ENCODE measurements around the gene LINC00237.
A peak's percentile ranks its signal among the peaks of the same experiment; 100 is the strongest.

The LINC00237 gene

DNA sequence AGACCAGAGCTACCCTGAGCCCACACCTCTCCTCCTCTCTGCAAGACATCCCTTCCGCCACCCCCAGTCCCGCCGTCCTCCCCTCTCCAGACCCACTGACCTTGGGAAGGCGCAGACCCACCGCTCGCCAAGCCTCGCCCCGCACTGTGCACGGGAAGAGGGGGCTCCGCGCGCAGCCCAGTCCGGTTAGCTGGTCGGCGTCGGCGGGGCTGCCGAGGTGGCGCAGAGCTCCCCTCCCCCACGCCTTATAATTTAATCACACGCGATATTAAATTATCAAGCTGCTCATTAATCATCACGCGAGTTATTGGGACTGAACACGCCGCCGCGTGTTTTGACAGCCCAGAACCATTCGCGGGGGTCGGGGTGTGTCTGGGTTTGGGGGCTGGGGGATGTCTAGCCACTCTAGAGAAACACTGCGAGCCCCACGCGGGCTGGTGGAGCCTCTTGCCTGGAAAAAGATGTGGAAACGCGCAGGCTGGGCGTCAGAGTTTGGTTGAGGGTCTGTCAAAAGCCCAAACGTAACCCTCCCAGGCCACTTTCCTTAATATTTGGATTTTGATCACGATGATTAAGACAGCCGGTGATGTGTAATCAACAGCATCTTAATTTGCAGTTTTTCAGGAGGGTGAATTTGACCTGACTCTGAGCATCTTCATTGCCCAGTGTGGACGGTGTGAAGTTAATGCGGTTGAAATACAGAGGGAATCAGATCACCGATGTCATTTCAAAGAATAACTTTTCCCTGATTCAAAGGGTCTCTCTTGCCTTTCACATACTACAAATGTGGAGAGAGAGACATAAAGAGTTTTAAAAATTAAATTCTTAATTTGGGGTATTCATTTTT is at the start of gene LINC00237:
TSS of gene LINC00237 (minus strand) at position 188 of the 847 bp plus-strand sequence.
- no peak for DNase-seq (ENCODE audit: low spot score)

DNA sequence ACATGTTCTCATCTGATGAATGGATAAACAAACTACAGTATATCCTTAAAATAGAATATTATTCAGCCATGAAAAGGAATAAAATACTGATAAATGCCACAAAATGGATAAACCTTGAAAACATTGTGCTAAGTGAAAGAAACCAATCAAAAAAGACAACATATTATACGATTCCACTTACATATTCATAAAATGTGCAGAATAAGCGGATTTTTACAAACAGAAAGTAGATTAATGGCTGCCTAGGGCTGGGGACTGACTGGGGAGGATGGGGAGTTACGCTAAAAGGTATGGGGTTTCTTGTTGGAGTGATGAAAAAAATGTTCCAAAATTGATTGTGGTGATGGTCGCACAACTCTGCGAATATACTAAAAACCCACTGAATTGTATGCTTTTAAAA is 49.1 kb upstream of the LINC00237 start:
- DNase-seq (ENCODE audit: low spot score), result no peak

GRCh38 chr20:21154692-21155091 is 48.5 kb upstream of the LINC00237 start:
- no peak for DNase-seq (ENCODE audit: low spot score)

- no peak for DNase-seq (ENCODE audit: low spot score)
Observed at GRCh38 chr20:21151791-21152190, 45.6 kb upstream of the LINC00237 start.

DNA sequence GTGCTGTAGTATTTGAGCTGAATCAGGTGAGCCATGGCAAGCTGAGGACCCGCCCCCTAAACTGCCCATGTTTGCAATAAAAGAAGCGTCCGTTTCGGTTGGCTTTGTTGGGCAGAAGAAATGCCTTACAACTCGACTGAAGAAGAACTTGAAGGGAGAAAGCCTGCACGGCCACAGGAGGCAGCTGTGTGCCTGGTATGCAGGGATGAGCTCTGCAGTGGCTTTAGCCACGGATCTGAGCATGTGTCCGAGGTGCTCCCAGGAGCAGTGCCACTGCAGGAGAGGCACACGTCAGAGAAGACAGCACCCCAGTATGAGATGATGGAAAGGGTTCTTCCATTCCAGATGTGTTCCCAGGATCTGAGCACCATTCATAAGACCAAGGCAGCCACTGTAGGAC is 43.2 kb upstream of the LINC00237 start:
- no peak for DNase-seq (ENCODE audit: low spot score)

GRCh38 chr20:21147593-21147992 is 41.4 kb upstream of the LINC00237 start:
- DNase-seq (ENCODE audit: low spot score), result no peak

DNA sequence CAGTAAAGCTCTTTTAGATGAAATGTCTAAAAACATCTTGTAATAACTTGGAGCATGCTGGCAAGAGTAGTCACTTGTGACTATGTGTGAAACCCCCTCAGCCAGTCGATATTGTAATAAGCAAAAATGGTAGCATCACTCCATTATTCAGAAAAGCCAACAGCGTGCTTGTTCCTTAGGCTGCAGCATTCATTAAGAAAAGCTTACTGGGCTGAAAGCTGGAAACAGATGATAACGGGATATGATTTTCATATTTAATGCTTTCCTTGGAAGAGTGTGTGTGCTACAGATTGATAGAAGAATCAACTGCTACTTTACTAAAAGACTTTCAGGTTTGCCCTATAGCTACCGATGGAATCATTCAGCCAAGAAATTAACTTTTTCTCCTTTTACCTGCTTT is 40.1 kb upstream of the LINC00237 start:
- no peak for DNase-seq (ENCODE audit: low spot score)

DNA sequence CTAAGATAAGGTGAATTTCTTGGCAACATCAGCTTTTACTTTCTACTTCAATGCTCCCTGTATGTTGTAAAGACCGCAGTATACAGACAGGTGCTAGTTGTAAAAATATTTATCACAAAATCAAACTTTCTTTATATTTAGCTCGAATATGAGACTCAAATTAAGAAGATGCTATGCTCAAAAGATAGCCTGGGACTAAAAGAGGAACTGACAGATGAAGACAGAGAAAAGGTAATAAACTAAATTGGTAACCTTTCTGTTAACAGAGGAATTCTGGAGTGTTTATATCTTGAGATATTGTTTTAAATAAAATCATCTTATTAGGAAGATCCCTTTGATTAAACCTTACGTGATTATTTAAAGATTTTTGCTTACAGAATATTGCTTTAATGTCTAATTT is 39.3 kb upstream of the LINC00237 start:
- no peak for DNase-seq (ENCODE audit: low spot score)

- DNase-seq (ENCODE audit: low spot score), result no peak
Observed at GRCh38 chr20:21143194-21143890, 37.2 kb upstream of the LINC00237 start.

DNA sequence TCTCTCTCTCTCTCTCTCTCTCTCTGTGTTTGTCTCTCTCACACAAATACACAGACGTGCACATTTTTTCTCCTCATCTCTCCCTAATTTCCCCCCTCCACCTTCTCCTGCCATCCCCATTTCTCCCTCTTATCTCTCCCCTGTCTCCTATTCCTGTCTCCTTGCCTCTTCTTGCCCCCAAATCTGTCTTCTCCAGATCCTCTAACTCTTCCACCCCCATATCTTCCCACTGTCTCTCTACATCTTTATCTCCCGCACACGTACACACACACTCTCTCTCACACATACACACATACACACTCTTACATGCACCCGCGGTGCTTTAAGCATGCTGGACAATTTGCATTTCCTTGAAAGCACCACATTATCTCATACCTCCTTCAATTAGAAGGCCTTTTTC is 35.7 kb upstream of the LINC00237 start:
- DNase-seq (ENCODE audit: low spot score), result no peak

- no peak for DNase-seq (ENCODE audit: low spot score)
Observed at GRCh38 chr20:21139881-21140566, 33.9 kb upstream of the LINC00237 start.

DNA sequence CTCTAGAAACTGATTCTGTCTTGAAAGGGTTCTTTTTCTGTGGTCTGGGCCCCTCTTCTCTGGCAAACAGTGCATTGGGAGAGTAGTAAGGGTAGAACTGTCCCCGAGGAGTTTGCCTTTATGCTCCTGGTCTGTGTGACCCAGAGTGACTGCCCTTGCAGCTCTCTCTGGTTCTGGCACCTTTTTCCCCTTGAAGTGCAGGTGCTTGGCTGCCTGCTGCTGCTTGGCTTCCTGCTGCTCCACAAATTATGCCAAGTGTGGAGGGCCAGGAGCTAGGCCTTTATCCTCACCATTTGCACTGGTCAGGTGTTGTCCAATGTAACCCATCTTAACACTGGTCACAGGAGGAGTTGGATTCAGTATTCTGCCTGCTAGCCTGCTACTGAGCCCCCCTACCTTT is 30.9 kb upstream of the LINC00237 start:
- no peak for DNase-seq (ENCODE audit: low spot score)

DNA sequence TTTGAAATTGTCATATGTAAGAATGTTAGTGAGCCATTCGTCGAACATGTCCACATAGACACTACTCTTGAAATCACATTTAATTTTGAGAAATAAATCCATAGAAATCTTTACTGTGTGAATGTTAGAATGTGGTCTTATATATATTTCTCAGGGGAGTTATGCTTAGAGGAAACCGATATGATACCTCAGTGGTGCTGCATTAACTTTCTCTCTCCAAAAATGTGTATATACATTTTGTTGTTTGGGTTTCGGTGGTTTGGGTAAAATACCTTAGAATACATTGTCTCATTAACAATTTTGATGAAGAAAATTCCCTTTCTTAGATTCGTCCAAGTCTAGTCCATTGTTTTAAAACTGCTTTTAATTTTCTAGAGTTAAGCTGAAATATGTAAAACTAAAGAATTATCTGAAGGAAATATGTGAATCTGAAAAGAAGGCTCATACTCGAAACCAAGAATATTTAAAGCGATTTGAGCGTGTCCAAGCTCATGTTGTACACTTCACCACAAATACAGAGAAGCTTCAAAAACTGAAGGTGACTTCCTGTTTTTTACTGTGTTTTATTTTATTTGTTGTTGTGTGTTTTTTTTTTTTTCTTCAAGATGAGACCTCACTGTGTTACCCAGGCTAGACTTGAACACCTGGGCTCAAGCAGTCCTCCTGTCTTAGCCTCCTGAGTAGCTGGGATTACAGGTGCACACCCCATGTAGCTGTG is 30.0 kb upstream of the LINC00237 start:
- DNase-seq (ENCODE audit: low spot score), result no peak

DNA sequence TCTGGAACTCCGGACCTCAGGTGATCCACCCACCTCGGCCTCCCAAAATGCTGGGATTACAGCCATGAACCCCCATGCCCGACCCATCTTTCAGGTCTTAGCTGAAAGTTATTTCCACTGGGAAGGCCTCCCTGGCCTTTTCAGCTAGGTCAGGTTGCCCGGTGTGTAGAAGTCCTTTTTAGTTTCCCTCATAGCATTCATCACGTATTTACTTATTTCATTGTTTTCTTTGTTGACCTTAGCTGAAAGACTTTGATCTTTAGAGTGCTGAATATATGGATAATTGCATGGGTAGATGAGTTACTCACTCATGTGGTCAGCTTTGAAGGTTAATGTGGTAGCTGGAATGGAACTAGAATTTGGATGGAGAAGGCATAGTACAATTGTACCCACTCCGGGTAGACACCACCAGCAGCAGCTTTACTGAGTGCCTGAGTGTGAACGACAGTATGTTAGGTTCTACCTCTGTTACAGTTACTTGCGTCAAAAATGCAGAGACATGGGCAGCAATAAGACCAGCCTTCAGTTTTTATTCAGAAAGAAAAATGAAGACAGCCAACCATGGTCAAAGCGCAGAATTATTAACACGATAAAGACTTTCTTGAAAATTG is 28.8 kb upstream of the LINC00237 start:
- no peak for DNase-seq (ENCODE audit: low spot score)

DNA sequence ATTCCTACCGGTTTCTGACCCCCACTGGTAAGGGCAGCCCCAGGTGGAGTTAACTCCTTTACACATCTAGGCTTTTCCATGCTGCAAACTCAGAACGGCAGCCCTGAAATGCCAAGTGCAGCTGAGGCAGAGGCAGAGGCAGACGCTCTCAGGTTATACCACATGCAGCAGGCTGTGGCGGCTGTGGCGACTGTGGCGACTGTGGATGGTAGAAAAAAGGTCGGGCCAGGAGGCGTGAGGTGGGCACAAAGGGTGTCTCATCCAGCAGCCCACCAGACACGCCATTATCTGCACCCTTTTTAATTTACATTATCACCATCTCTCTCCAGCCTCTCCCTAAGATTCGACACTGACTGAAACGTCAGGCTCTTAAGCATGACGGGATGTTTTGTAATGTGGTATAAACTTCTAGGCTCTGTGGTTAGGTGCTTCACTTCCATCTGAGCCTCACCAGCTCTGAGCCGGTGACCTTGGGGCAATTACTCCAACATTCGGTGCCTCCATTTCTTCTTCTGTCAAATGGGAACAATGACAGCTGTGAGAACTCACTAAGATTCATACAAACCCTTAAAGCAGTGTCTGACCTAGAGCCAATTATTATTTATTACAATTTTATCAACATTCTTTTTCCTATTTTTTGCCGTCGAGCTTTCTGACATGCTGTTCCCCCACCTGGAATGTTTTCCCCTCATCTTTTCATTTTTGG is 27.9 kb upstream of the LINC00237 start:
- DNase-seq (ENCODE audit: low spot score), result no peak

GRCh38 chr20:21133404-21133803 is 27.2 kb upstream of the LINC00237 start:
- DNase-seq (ENCODE audit: low spot score), result no peak

- DNase-seq (ENCODE audit: low spot score), result no peak
Observed at GRCh38 chr20:21129861-21130260, 23.7 kb upstream of the LINC00237 start.

GRCh38 chr20:21127201-21127981 is 21.2 kb upstream of the LINC00237 start:
- no peak for DNase-seq (ENCODE audit: low spot score)

DNA sequence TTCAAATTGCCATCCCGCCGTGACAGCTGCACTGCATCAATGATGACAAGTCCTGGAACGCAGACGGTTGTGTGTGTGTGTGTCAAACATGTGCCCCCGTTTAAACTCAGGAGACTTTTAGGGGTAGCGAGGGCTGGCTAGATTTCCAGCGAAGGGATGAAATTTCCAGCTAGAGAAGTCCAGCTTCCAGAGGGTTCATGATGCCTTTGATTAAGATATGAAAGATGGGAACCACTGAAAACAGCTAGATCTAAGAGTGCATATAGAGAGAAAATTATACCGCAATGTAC is 20.4 kb upstream of the LINC00237 start:
- DNase-seq (ENCODE audit: low spot score), result peak; percentile 56

GRCh38 chr20:21125849-21126580 is 19.9 kb upstream of the LINC00237 start, which contains the start of gene KIZ:
Gene KIZ (plus strand): TSS chr20:21126082. CDS start chr20:21126116, 34 bp downstream.
- peak; percentile 91 for DNase-seq (ENCODE audit: low spot score)
